ENCODE results near the gene ACAP1.

DNA sequence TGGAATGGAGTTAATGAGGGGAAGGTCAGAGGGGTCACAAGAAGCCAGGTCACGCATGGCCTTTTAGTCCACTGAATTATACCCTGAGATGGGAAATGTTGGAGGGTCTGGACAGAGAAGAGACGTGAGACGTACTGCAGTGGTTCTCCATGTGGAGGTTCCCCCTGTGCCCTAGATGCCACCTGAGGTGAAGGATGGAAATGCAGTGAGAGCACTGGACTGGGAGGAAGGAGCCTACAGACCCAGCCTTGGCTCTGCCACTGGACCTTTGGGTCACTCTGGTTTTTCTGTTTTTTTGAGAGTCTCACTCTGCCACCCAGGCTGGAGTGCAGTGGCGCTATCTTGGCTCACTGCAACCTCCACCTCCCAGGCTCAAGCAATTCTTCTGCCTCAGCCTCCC is 59.8 kb downstream of the ACAP1 start:
- TF ChIP-seq, protein P1, sequence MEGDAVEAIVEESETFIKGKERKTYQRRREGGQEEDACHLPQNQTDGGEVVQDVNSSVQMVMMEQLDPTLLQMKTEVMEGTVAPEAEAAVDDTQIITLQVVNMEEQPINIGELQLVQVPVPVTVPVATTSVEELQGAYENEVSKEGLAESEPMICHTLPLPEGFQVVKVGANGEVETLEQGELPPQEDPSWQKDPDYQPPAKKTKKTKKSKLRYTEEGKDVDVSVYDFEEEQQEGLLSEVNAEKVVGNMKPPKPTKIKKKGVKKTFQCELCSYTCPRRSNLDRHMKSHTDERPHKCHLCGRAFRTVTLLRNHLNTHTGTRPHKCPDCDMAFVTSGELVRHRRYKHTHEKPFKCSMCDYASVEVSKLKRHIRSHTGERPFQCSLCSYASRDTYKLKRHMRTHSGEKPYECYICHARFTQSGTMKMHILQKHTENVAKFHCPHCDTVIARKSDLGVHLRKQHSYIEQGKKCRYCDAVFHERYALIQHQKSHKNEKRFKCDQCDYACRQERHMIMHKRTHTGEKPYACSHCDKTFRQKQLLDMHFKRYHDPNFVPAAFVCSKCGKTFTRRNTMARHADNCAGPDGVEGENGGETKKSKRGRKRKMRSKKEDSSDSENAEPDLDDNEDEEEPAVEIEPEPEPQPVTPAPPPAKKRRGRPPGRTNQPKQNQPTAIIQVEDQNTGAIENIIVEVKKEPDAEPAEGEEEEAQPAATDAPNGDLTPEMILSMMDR (conservative IDR thresholded peaks at IDR 0.05 in 1 of 2, IDR thresholded peaks at IDR 0.05 in 1 of 2; ENCODE audit: low read depth in 1 of 2, low read length in 2 of 2): no peak
- no peak for TF ChIP-seq EZH2 (IDR thresholded peaks at IDR 0.05; ENCODE audit: low read length, missing control alignments)
